GM10266 (cell line): ENCODE data around the gene AGL.

Source experiments
- DNase-seq: peaks from one replicate; pipeline ENCODE4 v3.0.0; 2012; ENCODE audit errors: extremely low spot score
- CTCF ChIP-seq: IDR thresholded peaks from 2 replicates; pipeline ENCODE4 v1.5.1; 2012; ENCODE audit warnings: mild to moderate bottlenecking, low read depth; ENCODE audit not compliant: control insufficient read depth, insufficient read depth; ENCODE audit errors: missing control alignments

The AGL gene

GRCh38 chr1:99963041-99963795, 113.1 kb downstream of the AGL start:
- DNase-seq, result no peak
- TF ChIP-seq CTCF, result no peak

- DNase-seq, result no peak
- no peak for TF ChIP-seq CTCF
These were observed 114.6 kb downstream of the AGL start for GRCh38 chr1:99964806-99965205.

- TF ChIP-seq CTCF, result no peak
- no peak for DNase-seq
These were observed 115.7 kb downstream of the AGL start for GRCh38 chr1:99965646-99966375.

- TF ChIP-seq CTCF, result no peak
- no peak for DNase-seq
These were observed 118.1 kb downstream of the AGL start for GRCh38 chr1:99968214-99968613.

- TF ChIP-seq CTCF, result no peak
These were observed 119.1 kb downstream of the AGL start for GRCh38 chr1:99969260-99969728.

GRCh38 chr1:99969729-99970621, 119.8 kb downstream of the AGL start, which contains the start of gene SLC35A3:
SLC35A3 (plus strand) TSS chr1:99969996; CDS start chr1:99993555, 23,559 bp downstream.
- TF ChIP-seq CTCF, result no peak
- peak; percentile 88 for DNase-seq

More at GRCh38 chr1:99969260-99969728, 119.1 kb downstream of the AGL start:
- no peak for DNase-seq
